ENCODE data around the gene FEM1B. TPM values are rescaled to one million over a fixed set of nuclear protein-coding genes. Genes with fewer than 3 reads are reported as not detected.

FEM1B gene
- total RNA-seq, 4 donors from 2014 or later = 35.2 to 64.6 (median 53.0) TPM

DNA sequence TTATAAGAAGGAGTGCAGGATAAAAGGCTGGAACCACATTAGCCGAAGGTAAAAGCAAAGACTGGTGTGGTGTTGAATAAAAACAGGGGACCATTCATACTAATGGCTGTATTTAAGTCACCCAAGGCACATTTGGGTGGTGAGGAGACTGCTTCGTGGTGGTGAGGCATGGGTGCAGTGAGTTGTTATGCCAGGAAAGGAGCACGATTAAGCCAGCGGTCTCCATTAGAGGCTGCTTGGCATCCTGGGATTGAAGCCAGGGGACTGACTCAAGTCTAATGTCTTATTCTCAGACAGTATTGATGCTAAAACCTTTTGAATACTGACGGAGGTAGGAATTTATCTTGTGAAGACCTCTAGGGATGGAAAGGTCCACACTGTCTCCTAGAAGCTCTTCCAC is 21.9 kb downstream of the FEM1B start:
- TF ChIP-seq, protein P1, sequence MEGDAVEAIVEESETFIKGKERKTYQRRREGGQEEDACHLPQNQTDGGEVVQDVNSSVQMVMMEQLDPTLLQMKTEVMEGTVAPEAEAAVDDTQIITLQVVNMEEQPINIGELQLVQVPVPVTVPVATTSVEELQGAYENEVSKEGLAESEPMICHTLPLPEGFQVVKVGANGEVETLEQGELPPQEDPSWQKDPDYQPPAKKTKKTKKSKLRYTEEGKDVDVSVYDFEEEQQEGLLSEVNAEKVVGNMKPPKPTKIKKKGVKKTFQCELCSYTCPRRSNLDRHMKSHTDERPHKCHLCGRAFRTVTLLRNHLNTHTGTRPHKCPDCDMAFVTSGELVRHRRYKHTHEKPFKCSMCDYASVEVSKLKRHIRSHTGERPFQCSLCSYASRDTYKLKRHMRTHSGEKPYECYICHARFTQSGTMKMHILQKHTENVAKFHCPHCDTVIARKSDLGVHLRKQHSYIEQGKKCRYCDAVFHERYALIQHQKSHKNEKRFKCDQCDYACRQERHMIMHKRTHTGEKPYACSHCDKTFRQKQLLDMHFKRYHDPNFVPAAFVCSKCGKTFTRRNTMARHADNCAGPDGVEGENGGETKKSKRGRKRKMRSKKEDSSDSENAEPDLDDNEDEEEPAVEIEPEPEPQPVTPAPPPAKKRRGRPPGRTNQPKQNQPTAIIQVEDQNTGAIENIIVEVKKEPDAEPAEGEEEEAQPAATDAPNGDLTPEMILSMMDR (IDR thresholded peaks at IDR 0.05; ENCODE audit: low read depth) = no peak

DNA sequence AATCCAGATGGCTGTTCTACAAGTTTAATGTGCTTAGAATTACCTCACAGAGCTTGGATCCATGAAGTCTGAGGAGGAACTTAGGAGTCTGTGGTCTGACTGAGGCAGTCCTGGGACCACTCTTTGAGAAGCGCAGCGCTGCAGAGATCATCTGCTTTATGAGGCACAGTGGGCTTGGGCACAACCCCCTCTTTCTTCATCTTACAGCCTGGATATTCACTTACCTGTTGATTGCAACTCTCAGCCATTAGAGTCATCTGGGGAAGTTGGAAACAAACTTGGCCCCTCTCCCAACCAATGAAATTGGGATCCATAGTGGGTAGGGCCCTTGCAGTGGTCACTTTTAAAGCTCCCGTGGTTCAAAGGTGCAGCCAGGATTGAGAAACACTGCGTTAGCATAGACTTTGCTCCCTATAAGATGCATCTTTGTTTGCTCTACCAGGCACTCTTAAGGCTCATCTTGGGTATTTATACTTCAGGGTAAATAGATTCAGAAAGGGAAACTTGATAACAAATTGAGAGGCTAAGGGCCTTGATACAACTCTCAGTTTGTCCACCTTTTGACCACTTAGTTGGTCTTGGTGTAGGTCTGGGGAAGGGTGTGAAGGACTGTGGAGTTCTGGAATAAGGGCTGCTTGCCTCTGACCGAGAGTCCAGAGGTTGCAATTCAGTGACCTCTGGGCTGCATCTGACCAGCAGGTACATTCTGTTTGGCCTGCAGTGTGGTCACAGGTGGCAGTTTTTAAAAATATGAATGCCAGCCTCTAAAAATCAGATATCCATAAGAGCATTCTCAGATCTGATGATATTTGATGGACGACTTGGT is 22.8 kb downstream of the FEM1B start:
- TF ChIP-seq, protein P1 (IDR thresholded peaks at IDR 0.05; ENCODE audit: low read depth) = no peak

DNA sequence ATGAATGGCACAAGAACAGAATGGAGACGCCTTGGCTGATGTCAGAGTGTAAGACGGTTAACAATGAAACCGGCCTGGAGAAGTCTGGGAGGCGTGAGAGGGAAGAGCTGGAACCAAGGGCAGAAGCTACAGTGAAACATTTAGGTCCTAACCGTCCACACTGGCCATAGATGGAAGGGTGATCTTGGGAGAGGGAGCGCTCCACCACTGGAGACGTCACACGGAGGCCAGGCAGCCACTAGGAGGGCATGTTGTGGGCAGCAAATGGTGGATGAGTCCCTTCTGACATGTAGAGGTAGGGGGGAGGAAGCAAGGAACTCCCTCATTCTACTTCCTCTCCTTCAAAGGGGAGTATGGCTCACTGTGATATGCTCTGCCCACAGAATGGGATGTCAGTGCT is 23.8 kb downstream of the FEM1B start:
- TF ChIP-seq, protein P1 (IDR thresholded peaks at IDR 0.05; ENCODE audit: low read depth) = no peak

DNA sequence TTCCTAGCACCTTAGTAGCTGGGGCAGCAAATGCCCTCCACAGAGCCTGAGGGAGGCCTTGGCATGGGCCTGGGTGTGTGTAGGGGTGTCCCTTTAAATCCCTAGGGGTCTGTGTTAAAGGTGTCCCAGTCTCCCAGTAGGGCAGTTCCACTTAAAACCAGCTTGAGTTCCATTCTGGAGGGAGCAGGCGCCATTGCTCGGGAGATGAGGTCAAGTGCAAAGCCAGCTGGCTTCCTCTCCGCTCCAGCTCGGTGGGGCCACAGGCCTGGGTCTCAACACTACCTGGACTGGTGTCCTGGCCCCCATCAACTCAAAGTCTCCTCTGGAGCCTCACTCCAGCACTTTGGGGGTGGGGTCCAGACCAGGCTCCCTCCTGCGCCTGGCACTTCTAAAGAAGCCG is 25.2 kb downstream of the FEM1B start:
- TF ChIP-seq, protein P1 (IDR thresholded peaks at IDR 0.05; ENCODE audit: low read depth) = no peak

DNA sequence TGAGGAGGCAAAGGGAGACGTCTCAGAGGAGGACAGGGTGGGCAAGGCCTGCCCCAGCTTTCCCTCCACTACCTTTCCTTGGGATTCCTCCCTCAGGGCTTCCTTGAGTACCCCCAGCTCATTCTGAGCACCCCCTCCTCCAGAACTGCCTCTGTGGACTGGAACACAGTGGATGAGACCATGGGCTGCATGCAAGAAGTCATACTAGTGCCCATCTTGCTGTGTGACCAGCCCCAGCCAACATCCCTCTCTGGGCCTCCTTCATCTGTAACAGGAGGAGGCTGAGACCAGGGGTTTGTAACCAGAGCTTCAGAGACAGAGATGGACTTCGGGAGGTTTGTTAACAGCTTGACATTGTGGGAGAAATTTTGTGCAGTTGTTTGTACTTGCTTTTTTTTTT is 25.6 kb downstream of the FEM1B start:
- TF ChIP-seq, protein P1 (IDR thresholded peaks at IDR 0.05; ENCODE audit: low read depth) = no peak

DNA sequence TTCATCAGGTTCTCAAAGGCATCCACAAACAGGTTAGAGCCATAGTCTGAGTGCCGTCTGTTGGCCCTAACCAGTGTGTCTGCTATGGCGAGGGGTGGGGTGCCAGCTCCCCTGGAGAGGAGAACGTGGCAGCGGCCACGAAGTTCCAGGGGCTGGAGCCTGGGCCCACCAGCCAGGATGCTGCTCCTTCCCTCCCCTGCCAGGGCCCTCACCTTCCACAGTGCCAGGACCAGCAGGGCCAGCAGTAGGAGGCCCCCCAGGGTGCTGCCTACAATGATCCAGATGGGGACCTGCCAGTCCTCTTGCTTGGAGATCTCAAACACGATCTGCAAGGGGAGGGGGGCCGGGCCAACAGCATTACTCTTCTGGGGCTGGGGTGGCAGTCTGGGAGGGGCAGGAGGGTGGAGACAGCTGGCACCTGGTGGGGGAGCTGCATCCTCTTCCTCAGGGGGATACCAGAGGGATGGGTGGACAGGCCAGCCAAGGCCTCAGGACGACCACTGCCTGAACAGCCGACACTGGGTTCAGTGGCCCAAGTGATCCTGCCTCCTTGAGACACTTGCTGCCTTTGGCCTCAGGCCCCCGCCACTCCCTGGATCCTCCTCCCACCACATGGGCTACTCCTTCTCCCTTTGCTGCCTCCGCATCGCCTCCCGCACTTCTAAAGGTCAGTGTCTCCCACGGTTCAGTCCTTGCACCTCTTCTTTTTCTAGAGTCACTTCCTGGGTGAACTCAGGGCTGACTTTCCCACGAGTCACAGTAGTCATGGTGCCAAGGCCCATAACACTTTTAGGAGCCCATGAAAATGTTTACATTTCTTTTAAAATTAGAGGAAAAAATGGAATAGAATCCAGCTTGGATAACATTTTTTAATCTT is 26.3 kb downstream of the FEM1B start:
- TF ChIP-seq, protein P1 (IDR thresholded peaks at IDR 0.05; ENCODE audit: low read depth) = no peak

Measured in subcutaneous adipose tissue (tissue), 4 donors.